ENCODE results near the gene SPINT2.
A peak's percentile ranks its signal among the peaks of the same experiment; 100 is the strongest.
"Not testable (repeated sequence)": the region's sequence is repeated elsewhere in the genome, so short reads cannot be mapped to it uniquely, and the experiment has no call there.

The SPINT2 gene

DNA sequence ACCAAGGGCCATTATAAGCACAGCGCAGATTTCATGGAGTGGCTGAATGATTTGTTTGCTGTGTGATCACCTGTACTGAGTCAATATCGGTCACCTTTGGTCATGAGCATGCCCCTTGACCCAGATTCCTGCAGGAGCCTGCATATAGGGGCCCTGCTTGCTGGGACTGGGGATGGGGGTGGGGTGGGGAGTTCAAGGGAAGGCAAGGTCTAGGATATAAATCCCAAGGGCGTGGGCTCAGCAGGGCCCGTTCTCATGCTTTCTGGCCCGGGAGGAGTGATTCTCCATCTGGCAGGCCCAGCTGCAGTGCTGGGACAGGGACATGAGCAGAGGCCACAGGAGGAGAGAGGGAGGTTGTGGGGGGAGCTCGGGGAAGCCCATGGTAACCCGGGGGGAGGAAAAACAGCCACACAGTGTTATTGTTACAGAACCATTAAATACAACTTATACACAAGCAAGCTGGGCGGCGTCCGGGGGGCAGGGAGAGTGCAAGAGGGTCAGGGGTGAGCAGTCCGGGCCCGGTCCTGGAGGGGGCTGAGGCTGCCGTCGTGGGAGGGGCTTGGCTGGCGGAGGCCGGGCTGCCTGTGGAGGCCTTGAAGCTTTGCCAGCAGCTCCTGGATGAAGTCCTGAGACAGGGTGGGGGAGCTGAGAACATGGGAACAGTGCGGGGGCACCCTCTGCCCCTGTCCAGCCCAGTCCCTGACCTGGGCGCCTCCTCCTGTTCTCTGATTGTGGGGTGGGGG is 13.4 kb upstream of the SPINT2 start:
- ATAC-seq (replicated peaks) = no peak

DNA sequence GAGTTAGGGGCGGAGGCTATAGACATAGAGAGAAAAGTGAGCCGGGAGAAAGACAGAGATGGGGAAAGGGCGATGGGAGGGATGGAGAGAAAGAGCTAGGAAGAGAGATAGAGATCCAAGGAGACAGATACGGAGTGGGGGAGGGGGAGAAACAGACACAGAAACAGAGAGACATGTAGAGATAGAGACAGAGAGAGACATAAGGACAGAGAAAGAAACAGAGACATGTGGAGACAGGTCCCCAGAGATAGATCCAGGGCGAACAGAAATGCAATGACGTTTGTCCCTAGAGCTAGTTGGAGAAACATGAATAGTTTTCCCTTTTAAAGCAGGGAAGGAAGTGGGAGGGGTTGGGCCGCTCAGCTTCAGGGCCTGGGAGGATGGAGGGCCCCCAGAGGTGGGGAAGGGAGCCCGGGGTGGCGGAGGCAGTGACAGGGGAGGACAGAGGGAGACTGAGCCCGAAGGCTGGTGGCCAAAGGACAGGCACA is 12.8 kb upstream of the SPINT2 start:
- Mint-ChIP-seq H3K36me3 (peaks cover 56 to 71% of the 10 kb centered on the region in 2 donors), H3K4me3 (peak overlapping the region; percentile 94 to 95), H3K27ac (peak overlapping the region; percentile 62)

More for the DNA sequence above, 13.4 kb upstream of the SPINT2 start:
- H3K4me3 Mint-ChIP-seq = peak overlapping the region; percentile 94 to 95
- peaks cover 58 to 74% of the 10 kb centered on the region in 2 donors for H3K36me3 Mint-ChIP-seq
- H3K9me3 Mint-ChIP-seq = peaks cover 0 to 4% of the 10 kb centered on the region in 2 donors
- H3K27ac Mint-ChIP-seq = peak overlapping the region; percentile 62
- no peak for DNase-seq
- H3K4me1 Mint-ChIP-seq = peaks cover 42 to 83% of the 10 kb centered on the region in 2 donors
- no peaks in the 10 kb centered on the region for H3K27me3 Mint-ChIP-seq

DNA sequence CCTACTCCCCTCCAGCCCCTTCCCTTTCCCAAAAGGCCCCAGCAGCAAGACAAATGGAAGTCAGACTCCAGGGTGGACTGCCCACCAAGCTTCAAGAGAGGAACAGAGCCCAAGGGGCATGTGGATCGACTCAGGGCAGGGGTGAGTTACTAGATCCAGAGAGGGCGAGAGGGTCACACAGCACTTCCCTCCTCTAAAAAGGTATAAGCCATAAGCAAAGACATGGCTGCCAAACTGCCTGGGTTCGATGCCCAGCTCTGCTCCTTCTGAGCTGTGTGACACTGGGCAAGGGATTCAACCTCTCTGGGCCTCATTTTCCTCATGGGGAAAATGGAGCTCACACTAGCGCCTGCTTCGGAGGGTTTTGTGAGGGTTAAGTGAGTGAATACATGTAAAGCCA is 12.0 kb upstream of the SPINT2 start:
- ATAC-seq (replicated peaks) = no peak
- peak overlapping the region; percentile 47 for H3K27ac Mint-ChIP-seq
- H3K36me3 Mint-ChIP-seq = peaks cover 56 to 71% of the 10 kb centered on the region in 2 donors
- peaks cover 45 to 79% of the 10 kb centered on the region in 2 donors for H3K4me1 Mint-ChIP-seq
- peaks cover 0 to 4% of the 10 kb centered on the region in 2 donors for H3K9me3 Mint-ChIP-seq
- H3K27me3 Mint-ChIP-seq = no peaks in the 10 kb centered on the region
- DNase-seq = no peak
- H3K4me3 Mint-ChIP-seq = peak overlapping the region; percentile 94 to 95

More for the DNA sequence above, 12.8 kb upstream of the SPINT2 start:
- no peaks in the 10 kb centered on the region for H3K27me3 Mint-ChIP-seq
- ATAC-seq (replicated peaks) = no peak
- no peak for DNase-seq
- H3K4me1 Mint-ChIP-seq = peaks cover 39 to 79% of the 10 kb centered on the region in 2 donors
- H3K9me3 Mint-ChIP-seq = peaks cover 0 to 4% of the 10 kb centered on the region in 2 donors

DNA sequence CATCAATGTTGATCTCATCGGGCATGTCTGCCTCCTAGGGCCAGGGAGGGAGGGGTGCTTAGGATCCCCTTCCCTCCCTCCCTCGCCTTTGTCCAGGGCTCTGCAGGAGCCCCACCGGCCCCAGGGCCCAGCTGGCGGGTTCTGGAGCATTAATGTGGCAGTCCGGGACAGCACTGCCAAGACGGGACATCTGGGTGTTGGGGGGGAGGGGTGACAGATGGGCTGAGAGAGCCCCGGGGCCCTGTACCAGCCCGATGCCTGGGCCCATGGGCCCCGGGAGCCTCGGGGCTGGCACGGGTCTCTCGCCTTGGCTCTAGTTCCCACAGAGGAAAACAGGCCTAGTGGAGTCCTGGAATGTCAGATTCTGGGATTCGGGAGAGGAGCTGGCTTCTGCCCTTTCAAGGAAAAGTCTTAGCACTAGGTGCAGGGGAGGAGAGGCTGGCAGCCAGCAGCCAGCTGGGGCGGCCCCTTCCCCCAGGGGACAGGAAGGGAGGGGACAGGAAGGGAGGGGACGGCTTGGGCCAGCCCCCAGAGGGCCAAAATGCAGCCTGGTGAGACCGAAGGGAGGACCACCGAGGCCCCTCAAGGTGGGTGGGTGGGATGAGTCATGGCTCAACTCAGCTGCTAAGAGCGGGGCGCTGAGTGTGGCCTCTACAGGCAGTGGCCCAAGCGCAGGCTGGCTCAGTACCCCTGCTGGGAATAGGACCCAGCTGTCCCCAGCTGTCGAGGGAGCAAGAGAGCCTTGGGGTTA is 11.3 kb upstream of the SPINT2 start:
- Mint-ChIP-seq H3K4me1 (peaks cover 42 to 77% of the 10 kb centered on the region in 2 donors), H3K9me3 (peaks cover 0 to 4% of the 10 kb centered on the region in 2 donors), H3K36me3 (peaks cover 57 to 68% of the 10 kb centered on the region in 2 donors), H3K27ac (peak overlapping the region; percentile 89), H3K27me3 (no peaks in the 10 kb centered on the region), H3K4me3 (peak overlapping the region; percentile 94 to 95)
- peak; percentile 36 to 41 for ATAC-seq (replicated peaks)
- DNase-seq = peak; percentile 61

DNA sequence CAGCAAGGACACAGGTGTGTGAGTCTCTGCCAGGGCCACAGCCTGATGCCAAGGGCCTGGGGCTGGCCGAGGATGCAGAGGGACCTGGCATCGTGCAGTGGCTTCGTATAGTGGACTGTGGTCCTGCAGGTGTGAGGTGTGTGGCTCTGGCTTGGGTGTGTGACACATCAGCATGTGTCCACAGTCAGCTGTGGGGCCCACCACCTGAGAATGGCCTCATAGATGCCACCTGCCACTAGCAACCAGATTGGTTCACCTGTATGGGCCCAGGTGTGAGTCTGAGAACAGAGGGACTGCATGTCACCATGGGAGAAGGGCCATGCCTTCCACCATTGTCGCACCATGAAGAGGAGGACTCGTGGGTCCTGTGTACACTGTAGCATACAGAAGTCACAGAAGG is 10.6 kb upstream of the SPINT2 start:
- DNase-seq (no peak), ATAC-seq (replicated peaks) (no peak)
- Mint-ChIP-seq H3K4me3 (peak overlapping the region; percentile 94 to 95), H3K27ac (peak overlapping the region; percentile 75), H3K27me3 (no peaks in the 10 kb centered on the region), H3K36me3 (peaks cover 54 to 64% of the 10 kb centered on the region in 2 donors), H3K4me1 (peaks cover 43 to 74% of the 10 kb centered on the region in 2 donors), H3K9me3 (peaks cover 0 to 4% of the 10 kb centered on the region in 2 donors)

DNA sequence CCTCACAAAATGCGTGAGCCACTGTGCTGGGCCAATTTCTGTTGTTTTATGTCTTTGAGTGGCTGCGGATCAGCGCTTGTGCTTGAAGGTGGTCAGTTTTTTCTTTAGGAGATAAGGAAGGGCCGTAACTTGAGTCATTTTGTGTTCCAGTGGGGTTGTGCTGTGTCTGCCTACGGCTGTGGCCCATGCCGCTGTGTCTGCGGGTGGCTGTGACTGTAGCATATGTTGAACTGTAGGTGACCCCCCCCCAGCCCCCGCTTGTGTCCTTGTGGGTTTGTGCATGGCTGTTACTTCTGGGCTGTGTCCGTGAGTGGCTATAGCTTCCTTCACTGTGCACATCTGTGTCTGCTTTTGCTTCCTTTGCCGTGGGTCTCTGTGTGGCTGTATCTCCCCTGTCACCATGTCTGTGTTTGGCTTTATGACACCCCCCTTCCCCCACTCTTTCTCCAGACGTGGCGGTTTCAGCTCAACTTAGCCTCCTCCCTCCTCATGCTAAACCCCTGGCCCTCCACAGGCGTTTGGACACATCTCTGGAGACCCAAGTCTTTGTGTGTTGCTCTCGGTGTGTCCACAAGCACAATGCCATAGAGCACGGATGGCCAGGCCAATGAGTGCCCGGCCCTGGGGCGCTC is 8.9 kb upstream of the SPINT2 start:
- peak; percentile 16 to 31 for ATAC-seq (replicated peaks)
- peaks cover 42 to 79% of the 10 kb centered on the region in 2 donors for H3K4me1 Mint-ChIP-seq
- no peak for DNase-seq
- peak overlapping the region; percentile 94 to 95 for H3K4me3 Mint-ChIP-seq
- peak overlapping the region; percentile 97 for H3K27ac Mint-ChIP-seq
- H3K9me3 Mint-ChIP-seq = peaks cover 0 to 3% of the 10 kb centered on the region in 2 donors
- peaks cover 51 to 58% of the 10 kb centered on the region in 2 donors for H3K36me3 Mint-ChIP-seq
- H3K27me3 Mint-ChIP-seq = no peaks in the 10 kb centered on the region

DNA sequence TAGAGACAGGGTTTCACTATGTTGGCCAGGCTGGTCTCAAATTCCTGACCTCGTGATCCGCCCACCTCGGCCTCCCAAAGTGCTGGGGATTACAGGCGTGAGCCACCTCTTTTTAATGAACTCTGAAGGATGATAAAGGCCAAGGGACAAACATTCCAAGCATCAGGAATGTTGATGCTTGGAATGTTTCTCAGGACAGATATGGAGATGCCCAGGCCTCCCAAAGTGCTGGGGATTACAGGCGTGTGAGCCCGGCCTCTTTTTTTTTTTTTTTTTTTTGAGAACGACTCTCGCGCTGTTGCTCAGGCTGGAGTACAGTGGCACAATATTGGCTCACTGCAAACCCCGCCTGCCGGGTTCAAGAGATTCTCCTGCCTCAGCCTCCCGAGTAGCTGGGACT is 2.4 kb upstream of the SPINT2 start:
- Mint-ChIP-seq H3K36me3 (peaks cover 22 to 36% of the 10 kb centered on the region in 2 donors), H3K4me3 (peak overlapping the region in 1 of 2 donors; percentile 25), H3K4me1 (peaks cover 37 to 50% of the 10 kb centered on the region in 2 donors), H3K27ac (peak overlapping the region; percentile 81)
- not testable (repeated sequence) for H3K9me3 Mint-ChIP-seq; H3K27me3 Mint-ChIP-seq; DNase-seq; ATAC-seq (replicated peaks)

DNA sequence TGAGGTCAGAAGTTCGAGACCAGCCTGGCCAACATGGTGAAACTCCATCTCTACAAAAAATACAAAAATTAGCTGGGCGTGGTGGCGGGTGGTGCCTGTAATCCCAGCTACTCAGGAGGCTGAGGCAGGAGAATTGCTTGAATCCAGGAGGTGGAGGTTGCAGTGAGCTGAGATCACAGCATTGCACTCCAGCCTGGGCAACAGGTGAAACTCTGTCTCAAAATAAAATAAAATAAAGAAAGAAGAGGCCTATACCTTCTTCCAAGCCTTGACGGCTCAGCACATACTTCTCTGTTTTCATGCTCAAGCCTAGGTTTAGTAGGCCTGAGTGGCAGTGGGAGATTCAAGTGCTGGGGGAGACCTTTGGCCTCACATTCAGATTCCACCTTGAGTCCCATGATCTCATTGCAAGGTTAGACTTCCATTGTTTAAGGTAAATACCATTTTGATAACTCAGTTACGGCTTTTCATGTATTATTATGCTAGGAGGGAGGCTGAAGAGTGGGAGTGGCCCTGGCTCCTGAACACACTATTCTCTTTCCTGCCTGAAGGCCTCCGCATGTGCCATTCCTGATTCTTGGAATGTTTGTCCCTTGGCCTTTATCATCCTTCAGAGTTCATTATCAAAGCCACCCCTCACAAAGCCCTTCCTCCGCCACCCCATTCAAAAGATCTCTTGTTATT is 1.6 kb upstream of the SPINT2 start:
- Mint-ChIP-seq H3K4me1 (peaks cover 41 to 53% of the 10 kb centered on the region in 2 donors), H3K9me3 (no peaks in the 10 kb centered on the region), H3K27me3 (no peaks in the 10 kb centered on the region), H3K4me3 (peak overlapping the region; percentile 47 to 69), H3K36me3 (peaks cover 29 to 44% of the 10 kb centered on the region in 2 donors), H3K27ac (peak overlapping the region; percentile 99)
- ATAC-seq (replicated peaks) (no peak), DNase-seq (no peak)

DNA sequence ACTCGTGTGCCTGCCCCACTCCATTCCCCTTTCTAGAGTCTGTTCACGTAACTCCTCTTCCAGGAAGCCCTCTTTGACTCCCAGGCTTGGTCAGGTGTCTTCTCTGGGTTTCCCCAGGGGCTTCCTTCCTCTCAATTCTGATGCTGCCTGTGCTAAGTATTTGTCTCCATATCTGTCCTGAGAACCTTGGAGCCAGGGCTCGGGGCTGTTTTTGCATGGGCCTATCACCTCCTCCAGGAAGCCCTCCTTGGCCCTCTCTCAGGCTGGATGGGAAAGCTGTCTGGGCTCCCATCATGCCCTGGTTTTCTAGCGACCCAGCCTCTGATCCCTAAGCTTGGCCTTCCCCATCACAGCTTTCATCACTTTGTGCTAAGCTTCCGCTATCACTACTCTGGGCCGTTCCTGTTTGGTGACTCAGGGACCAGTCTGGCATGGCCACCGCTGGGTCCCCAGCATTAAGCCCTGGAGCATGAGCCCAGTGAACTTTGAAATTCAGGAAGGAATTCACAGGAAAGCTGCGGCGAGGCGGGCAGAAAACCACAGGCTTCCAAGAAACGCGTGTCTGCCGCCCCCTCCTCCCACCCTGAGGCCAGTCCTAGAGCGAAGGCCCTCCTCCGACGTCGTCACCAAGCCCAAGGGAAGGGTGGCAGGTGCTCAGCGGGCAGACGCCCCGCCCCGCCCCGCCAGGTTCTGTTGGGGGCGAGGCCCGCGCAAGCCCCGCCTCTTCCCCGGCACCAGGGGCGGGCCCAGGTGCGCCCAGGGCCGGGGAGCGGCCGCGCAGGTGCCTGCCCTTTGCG is 486 bp upstream of the SPINT2 start:
- Mint-ChIP-seq H3K27me3 (no peaks in the 10 kb centered on the region), H3K4me3 (peak overlapping the region; percentile 93 to 95), H3K27ac (peak overlapping the region; percentile 99), H3K36me3 (peaks cover 38 to 52% of the 10 kb centered on the region in 2 donors), H3K9me3 (no peaks in the 10 kb centered on the region), H3K4me1 (peaks cover 44 to 58% of the 10 kb centered on the region in 2 donors)
- ATAC-seq (replicated peaks) (peak; percentile 83 to 84), DNase-seq (peak; percentile 93)

DNA sequence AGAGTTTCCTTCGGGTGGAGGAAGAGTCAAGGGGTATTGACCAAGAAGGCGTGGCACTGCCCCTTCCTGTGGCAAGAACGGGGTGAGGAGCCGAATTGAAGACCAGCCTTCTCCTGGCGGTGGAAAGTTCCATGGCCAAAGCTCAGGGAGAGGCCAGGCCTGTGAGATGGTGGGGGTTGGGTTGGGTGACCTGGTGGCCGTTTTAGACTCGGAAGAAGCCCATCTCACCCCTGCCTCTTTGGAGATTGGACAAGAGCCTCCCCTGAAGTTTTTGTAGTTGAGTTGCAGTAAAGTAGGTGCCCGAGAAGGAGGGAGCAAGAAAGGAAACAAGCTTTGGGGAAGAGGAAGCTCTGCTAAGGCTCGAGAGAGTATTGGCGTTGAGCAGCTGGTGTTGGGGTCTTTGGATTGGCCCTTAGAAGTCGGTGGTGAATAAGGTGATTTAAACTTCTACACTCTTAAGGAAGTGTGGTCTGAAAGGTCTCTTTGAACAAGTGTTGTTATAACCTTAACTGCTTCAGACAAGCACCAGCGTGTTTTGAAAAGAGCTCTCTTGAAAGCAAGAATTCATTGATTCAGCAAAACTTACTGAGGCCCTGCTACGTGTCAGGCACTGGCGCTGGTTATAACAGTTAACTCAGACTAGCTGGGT is 964 bp downstream of the SPINT2 start:
- no peaks in the 10 kb centered on the region for H3K27me3 Mint-ChIP-seq
- peaks cover 46 to 58% of the 10 kb centered on the region in 2 donors for H3K36me3 Mint-ChIP-seq
- no peaks in the 10 kb centered on the region for H3K9me3 Mint-ChIP-seq
- H3K4me1 Mint-ChIP-seq = peaks cover 46 to 66% of the 10 kb centered on the region in 2 donors
- peak overlapping the region; percentile 96 for H3K27ac Mint-ChIP-seq
- ATAC-seq (replicated peaks) (no peak), DNase-seq (no peak)
- H3K4me3 Mint-ChIP-seq = peak overlapping the region; percentile 93 to 95

DNA sequence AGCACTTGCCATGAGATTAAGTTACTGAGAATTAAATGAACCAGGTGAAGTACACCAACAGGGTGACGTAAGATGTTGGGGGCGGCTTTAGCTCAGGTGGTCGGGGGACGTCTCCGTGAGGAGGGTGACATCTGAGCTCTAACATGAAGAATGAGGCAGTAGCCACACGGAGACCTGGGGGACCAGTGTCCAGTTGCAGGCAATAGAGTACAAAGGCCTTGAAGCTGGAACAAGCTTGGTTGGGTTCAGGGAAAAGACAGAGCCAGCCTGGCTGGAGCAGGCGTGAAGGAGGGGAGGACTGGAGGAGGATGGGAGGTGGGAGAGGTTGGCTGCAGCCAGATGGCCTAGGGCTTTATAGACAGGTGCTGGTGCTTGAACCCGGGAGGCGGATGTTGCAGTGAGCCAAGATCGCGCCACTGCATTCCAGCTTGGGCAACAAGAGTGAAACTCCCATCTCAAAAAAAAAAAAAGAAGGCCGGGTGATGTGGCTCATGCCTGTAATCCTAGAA is 1.6 kb downstream of the SPINT2 start:
- ATAC-seq (replicated peaks) (no peak), DNase-seq (no peak)
- H3K27ac Mint-ChIP-seq = peak overlapping the region; percentile 96
- no peaks in the 10 kb centered on the region for H3K27me3 Mint-ChIP-seq
- H3K9me3 Mint-ChIP-seq = no peaks in the 10 kb centered on the region
- peaks cover 51 to 64% of the 10 kb centered on the region in 2 donors for H3K36me3 Mint-ChIP-seq
- H3K4me1 Mint-ChIP-seq = peaks cover 51 to 72% of the 10 kb centered on the region in 2 donors
- peak overlapping the region; percentile 93 to 95 for H3K4me3 Mint-ChIP-seq

DNA sequence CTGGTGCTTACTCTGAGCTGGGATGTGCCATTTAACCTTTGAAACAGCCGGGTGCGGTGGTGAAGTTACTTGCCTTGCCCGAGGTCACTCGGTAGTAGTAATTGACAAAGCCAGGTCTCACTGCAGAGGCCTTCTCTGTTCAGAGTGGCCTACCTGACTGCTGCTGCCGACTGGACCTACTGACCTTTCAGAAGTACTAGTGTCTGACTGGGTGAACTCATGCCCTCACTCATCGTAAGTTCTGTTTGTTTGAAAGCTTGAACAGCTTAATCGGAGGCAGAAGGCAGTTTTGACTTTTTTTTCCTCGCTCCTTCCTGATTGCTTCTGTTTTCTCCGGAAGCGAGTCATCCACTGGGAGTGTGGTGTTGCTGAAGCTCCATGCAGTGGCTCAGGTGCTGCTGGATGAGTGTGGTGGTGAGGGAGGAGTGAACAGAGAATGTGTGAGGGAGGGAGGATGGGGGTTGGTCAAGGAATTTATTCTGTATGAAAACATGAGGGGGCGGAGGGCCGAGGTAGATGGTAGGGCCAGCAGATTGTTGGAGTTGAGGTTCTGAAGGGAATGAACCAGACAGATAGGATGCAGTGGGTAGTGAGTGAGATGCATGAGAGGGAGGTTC is 2.7 kb downstream of the SPINT2 start:
- ATAC-seq (replicated peaks) = no peak
- H3K4me3 Mint-ChIP-seq = peak overlapping the region; percentile 93 to 95
- no peaks in the 10 kb centered on the region for H3K27me3 Mint-ChIP-seq
- H3K9me3 Mint-ChIP-seq = no peaks in the 10 kb centered on the region
- H3K36me3 Mint-ChIP-seq = peaks cover 52 to 70% of the 10 kb centered on the region in 2 donors
- DNase-seq = no peak
- H3K27ac Mint-ChIP-seq = peak overlapping the region; percentile 76
- peaks cover 54 to 83% of the 10 kb centered on the region in 2 donors for H3K4me1 Mint-ChIP-seq
